Endodermal cell (in vitro differentiated cells): Measurements from ENCODE around the gene STYXL2. TPM values are rescaled to one million over a fixed set of nuclear protein-coding genes. Genes with fewer than 3 reads are reported as not detected.

Experiments
- DNase-seq: peaks from one replicate; pipeline ENCODE4 v3.0.0-alpha.2; 2017
- H3K27ac ChIP-seq: 2 replicates; pipeline ENCODE4 v1.5.1; 2013; ENCODE audit warnings: mild to moderate bottlenecking, low read depth, low read length, moderate library complexity
- H3K27me3 ChIP-seq: 2 replicates; pipeline ENCODE4 v1.6.1; 2013; ENCODE audit warnings: mild to moderate bottlenecking, low read length, moderate library complexity; ENCODE audit not compliant: insufficient read depth, control insufficient read depth, poor library complexity, severe bottlenecking
- H3K36me3 ChIP-seq: 2 replicates; pipeline ENCODE4 v1.7.0; 2013; ENCODE audit warnings: mild to moderate bottlenecking, low read length, moderate library complexity; ENCODE audit not compliant: control insufficient read depth, insufficient read depth
- H3K4me1 ChIP-seq: one replicate; pipeline ENCODE4 v1.7.0; 2013; ENCODE audit warnings: low read length; ENCODE audit not compliant: control insufficient read depth, insufficient read depth
- H3K4me3 ChIP-seq: 2 replicates; pipeline ENCODE4 v1.5.1; 2013; ENCODE audit warnings: mild to moderate bottlenecking, low read length, moderate library complexity
- H3K9ac ChIP-seq: 2 replicates; pipeline ENCODE4 v1.6.1; 2013; ENCODE audit warnings: mild to moderate bottlenecking, low read length, moderate library complexity; ENCODE audit not compliant: poor library complexity, severe bottlenecking; ENCODE audit errors: extremely low read depth
- H3K9me3 ChIP-seq: 2 replicates; pipeline ENCODE4 v1.6.1; 2013; ENCODE audit warnings: mild to moderate bottlenecking, low read length, moderate library complexity; ENCODE audit not compliant: control insufficient read depth
- H3K27ac Mint-ChIP-seq: 2 replicates; pipeline ENCODE4 v1.8.0; 2020; ENCODE audit warnings: mixed read lengths
- H3K27me3 Mint-ChIP-seq: 2 replicates; pipeline ENCODE4 v1.8.0; 2021; ENCODE audit warnings: mild to moderate bottlenecking, mixed read lengths; ENCODE audit not compliant: insufficient read depth
- H3K36me3 Mint-ChIP-seq: 2 replicates; pipeline ENCODE4 v1.8.0; 2020; ENCODE audit warnings: low read depth, mixed read lengths
- H3K4me1 Mint-ChIP-seq: 2 replicates; pipeline ENCODE4 v1.8.0; 2020; ENCODE audit warnings: mixed read lengths
- H3K4me3 Mint-ChIP-seq: 2 replicates; pipeline ENCODE4 v1.8.0; 2020; ENCODE audit warnings: mild to moderate bottlenecking, moderate library complexity, mixed read lengths
- H3K9me3 Mint-ChIP-seq: 2 replicates; pipeline ENCODE4 v1.8.0; 2020; ENCODE audit warnings: mild to moderate bottlenecking, mixed read lengths
- WGBS, 2 experiments: methylation state at CpG; one replicate each; pipeline versions ENCODE4 v1.1.5 to v1.1.7; 2013; ENCODE audit warnings: missing lambda C conversion rate in 2 of 2, mixed read lengths in 1 of 2; ENCODE audit not compliant: insufficient coverage in 1 of 2, insufficient read length in 1 of 2; 5-methylcytosine and 5-hydroxymethylcytosine counted together
- total RNA-seq, 2 donors: library from RNA; stranded (reverse); fragmentation: NEBNext Ultra II Directional in 1 of 2; extraction: Animal tissue kit (Norgen Biotek cat#: 25700) in 1 of 2; gene quantifications; 2 replicates in 1 of 2; 3 replicates in 1 of 2; pipeline ENCODE4 v1.2.1, GENCODE V29; 2021
- TF ChIP-seq, protein P1 (sequence below): fragments of 200-600 bp; sonication (generic); conservative IDR thresholded peaks from 2 replicates; pipeline ENCODE4 v1.5.0; 2021; ENCODE audit warnings: antibody characterized with exemption, mild to moderate bottlenecking

The STYXL2 gene
- total RNA-seq, 2 donors from 2014 or later, result 0.99 to 5.2 TPM

DNA sequence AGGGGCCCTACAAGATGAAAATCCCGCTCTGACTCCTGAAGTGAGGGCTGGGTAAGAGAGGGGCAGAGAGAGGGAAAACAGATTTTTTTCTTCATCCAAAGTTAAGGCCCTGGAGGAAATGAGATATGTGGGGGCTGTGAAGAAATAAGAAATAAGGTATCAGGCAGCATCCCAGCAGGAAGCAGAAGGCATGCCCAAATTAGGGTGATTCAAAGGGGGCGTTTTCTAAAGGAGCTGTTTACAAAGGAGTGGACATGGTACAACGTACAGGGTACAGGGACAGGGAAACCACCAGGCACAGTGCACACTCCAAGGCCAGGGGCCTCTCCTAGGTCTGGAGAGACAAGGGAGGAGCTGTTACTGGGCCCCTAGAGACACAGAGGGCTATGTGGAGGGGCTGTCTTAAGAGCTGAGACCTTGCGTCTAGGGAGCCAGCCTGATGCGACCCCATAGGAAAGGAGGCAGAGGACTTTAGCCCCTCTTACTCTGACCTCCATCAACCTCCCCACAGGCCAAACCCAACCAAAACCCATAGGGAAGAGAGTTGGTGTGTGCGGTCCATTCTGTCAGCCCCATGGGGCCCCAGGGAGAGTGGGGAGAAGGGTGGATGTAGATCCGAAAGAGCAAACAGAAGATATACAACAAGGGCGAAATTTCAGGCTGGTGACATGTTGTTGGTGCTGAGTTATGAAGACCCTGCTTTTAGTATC, 38.6 kb downstream of the STYXL2 start:
- TF ChIP-seq, protein P1, sequence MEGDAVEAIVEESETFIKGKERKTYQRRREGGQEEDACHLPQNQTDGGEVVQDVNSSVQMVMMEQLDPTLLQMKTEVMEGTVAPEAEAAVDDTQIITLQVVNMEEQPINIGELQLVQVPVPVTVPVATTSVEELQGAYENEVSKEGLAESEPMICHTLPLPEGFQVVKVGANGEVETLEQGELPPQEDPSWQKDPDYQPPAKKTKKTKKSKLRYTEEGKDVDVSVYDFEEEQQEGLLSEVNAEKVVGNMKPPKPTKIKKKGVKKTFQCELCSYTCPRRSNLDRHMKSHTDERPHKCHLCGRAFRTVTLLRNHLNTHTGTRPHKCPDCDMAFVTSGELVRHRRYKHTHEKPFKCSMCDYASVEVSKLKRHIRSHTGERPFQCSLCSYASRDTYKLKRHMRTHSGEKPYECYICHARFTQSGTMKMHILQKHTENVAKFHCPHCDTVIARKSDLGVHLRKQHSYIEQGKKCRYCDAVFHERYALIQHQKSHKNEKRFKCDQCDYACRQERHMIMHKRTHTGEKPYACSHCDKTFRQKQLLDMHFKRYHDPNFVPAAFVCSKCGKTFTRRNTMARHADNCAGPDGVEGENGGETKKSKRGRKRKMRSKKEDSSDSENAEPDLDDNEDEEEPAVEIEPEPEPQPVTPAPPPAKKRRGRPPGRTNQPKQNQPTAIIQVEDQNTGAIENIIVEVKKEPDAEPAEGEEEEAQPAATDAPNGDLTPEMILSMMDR, result no peak
- Histone ChIP-seq H3K36me3 (no peaks in the 10 kb centered on the region), H3K4me3 (no peak overlapping the region), H3K27me3 (no peaks in the 10 kb centered on the region), H3K9me3 (peaks cover 11% of the 10 kb centered on the region), H3K27ac (no peak overlapping the region), H3K9ac (no peak overlapping the region), H3K4me1 (no peaks in the 10 kb centered on the region)
- Mint-ChIP-seq H3K27me3 (peaks cover 15% of the 10 kb centered on the region), H3K4me3 (no peak overlapping the region), H3K36me3 (no peaks in the 10 kb centered on the region), H3K4me1 (peaks cover 28% of the 10 kb centered on the region), H3K9me3 (peaks cover 3% of the 10 kb centered on the region), H3K27ac (no peak overlapping the region)
- 94 to 100% methylated on average over 3 to 8 of the region's 8 CpGs for WGBS, 2 experiments
- DNase-seq, result no peak

DNA sequence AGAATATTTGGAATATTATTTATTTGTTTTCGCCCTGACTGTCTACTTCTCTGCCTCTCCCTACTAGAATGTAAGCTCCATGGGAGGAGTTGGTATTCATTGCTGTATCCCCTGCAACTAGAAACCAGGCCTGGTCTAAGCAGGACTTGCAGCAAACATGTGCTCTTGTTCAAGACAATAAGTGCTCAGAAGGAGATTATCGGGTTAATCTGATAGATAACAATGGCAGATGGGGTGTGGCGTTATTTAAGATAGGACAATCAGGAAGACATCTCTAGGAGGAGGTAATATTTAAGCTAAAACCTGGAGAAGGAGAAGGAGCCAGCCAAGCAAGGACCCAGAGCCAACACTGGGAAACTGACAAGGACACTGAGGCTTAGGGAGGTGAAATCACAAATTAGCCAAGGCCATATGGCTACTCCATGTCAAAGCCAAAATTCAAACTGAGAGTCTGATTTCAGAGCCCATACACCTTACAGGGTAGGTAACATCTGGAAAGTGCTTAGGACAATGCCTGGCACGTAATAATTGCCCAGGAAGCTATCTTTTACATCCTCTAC, 41.5 kb downstream of the STYXL2 start:
- H3K4me1 Mint-ChIP-seq, result peaks cover 40% of the 10 kb centered on the region
- peaks cover 3% of the 10 kb centered on the region for H3K9me3 Mint-ChIP-seq
- H3K36me3 ChIP-seq, result no peaks in the 10 kb centered on the region
- no peak overlapping the region for H3K4me3 Mint-ChIP-seq
- peak overlapping the region; percentile 15 for H3K27ac Mint-ChIP-seq
- H3K4me1 ChIP-seq, result peaks cover 2% of the 10 kb centered on the region
- H3K27me3 Mint-ChIP-seq, result peaks cover 3% of the 10 kb centered on the region
- 69 to 94% methylated on average over 2 to 4 of the region's 4 CpGs for WGBS, 2 experiments
- DNase-seq, result no peak
- peaks cover 11% of the 10 kb centered on the region for H3K9me3 ChIP-seq
- no peaks in the 10 kb centered on the region for H3K27me3 ChIP-seq
- no peaks in the 10 kb centered on the region for H3K36me3 Mint-ChIP-seq
- TF ChIP-seq, protein P1, result no peak
- H3K4me3 ChIP-seq, result no peak overlapping the region
- H3K27ac ChIP-seq, result no peak overlapping the region
- no peak overlapping the region for H3K9ac ChIP-seq

DNA sequence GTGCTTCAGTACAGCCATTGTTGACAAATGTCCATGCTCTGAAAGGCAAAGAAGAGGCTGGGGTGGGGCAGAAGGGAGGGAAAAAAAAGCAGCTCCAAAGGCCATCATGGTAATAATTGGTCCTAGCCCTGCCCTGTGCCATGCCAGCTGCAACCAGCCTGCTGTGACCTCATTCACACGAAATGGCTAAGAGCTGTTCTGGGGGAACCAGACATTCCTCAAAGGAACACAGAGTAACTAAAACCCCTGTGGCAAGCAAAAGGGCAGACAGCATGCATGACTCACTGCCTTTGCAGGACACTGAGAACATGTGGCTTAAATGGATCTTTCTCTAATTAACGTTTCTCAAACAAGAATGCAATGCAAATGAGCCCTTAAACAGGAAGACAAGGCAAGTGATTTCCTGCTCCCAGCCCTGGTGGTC, 42.3 kb downstream of the STYXL2 start:
- Histone ChIP-seq H3K27me3 (no peaks in the 10 kb centered on the region), H3K9me3 (peaks cover 11% of the 10 kb centered on the region), H3K27ac (peak overlapping the region; percentile 91), H3K9ac (no peak overlapping the region), H3K4me1 (peaks cover 2% of the 10 kb centered on the region), H3K36me3 (no peaks in the 10 kb centered on the region), H3K4me3 (no peak overlapping the region)
- Mint-ChIP-seq H3K27me3 (peaks cover 3% of the 10 kb centered on the region), H3K4me1 (peaks cover 40% of the 10 kb centered on the region), H3K4me3 (no peak overlapping the region), H3K9me3 (peaks cover 3% of the 10 kb centered on the region), H3K27ac (peak overlapping the region; percentile 37), H3K36me3 (no peaks in the 10 kb centered on the region)
- no peak for DNase-seq
- TF ChIP-seq, protein P1, result no peak
- 38 to 41% methylated on average over 2 of the region's 2 CpGs for WGBS, 2 experiments
